GM10248 (cell line): ENCODE measurements around the gene PIK3AP1.
"Not testable (repeated sequence)": the region's sequence is repeated elsewhere in the genome, so short reads cannot be mapped to it uniquely, and the experiment has no call there.

ENCODE experiments used
- CTCF ChIA-PET: fragments of 300-600 bp; sonication (Branson Sonifier 250); formaldehyde crosslinking; extraction: SDS; loops from one replicate; lab custom pipeline; 2021; ENCODE audit warnings: antibody characterized with exemption; lab: Yijun Ruan, JAX
- POLR2A ChIA-PET: fragments of 350-650 bp; sonication (Branson Sonifier 250); formaldehyde crosslinking; extraction: SDS; loops from one replicate; lab custom pipeline; 2020; ENCODE audit warnings: antibody characterized with exemption; lab: Yijun Ruan, JAX
- DNase-seq: peaks from one replicate; pipeline ENCODE4 v3.0.0; 2012; ENCODE audit errors: extremely low spot score
- TF ChIP-seq, protein P1 (sequence below): IDR thresholded peaks from 2 replicates; pipeline ENCODE4 v1.5.1; 2012; ENCODE audit warnings: mild to moderate bottlenecking, low read depth; ENCODE audit errors: extremely low read depth, missing control alignments, control extremely low read depth

Gene PIK3AP1

DNA sequence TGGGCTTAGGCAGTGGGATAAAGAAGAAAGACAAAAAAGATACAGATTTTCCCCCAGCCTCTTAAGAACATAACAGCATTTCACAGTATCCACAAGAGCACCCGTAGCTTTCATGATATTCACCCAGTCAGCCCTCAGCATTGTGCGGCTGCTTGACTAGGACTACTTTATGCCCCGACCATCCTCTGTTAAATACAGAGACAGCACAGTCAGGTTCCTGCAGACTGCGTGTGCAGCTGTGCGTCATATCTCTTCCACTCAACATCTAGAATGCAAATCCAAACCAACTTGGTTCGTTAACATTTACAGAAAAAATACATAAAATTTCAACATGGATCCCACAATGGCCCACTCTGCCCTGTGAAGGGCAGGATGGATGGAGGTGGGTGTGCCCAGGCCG lies 33.8 kb downstream of the PIK3AP1 start:
- CTCF ChIA-PET: interaction anchor here (0.8 to 1.8 kb wide), 6 partner anchors 8 to 78 kb away, joined by 3 to 5 read pairs (median 4); no protein-coding TSS in a partner anchor
- TF ChIP-seq, protein P1, sequence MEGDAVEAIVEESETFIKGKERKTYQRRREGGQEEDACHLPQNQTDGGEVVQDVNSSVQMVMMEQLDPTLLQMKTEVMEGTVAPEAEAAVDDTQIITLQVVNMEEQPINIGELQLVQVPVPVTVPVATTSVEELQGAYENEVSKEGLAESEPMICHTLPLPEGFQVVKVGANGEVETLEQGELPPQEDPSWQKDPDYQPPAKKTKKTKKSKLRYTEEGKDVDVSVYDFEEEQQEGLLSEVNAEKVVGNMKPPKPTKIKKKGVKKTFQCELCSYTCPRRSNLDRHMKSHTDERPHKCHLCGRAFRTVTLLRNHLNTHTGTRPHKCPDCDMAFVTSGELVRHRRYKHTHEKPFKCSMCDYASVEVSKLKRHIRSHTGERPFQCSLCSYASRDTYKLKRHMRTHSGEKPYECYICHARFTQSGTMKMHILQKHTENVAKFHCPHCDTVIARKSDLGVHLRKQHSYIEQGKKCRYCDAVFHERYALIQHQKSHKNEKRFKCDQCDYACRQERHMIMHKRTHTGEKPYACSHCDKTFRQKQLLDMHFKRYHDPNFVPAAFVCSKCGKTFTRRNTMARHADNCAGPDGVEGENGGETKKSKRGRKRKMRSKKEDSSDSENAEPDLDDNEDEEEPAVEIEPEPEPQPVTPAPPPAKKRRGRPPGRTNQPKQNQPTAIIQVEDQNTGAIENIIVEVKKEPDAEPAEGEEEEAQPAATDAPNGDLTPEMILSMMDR: no peak

DNA sequence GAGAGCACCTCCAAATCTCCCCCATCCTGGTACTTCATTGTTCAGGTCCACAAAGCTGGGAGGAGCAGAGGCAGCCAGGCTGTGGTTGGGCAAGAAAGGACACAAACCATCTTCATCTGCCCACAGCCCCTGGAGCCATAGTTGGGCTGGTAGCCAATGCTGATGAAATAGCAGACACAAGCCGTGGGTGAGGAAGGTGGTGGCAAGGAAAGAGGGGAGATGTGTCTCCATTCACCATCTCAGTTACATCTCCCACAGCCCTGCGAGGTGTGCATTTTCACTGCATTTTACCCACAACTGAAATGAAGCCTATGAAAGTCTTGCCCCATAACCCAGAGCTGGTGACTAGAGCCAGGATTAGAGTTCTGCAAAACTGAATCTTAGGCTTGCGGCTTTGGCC lies 35.0 kb downstream of the PIK3AP1 start:
- no peak for DNase-seq
- TF ChIP-seq, protein P1: no peak
- ChIA-PET CTCF (interaction anchor here (0.6 to 1.8 kb wide), 5 partner anchors 10 to 45 kb away, joined by 3 to 5 read pairs (median 4); no protein-coding TSS in a partner anchor), POLR2A (interaction anchor here (0.5 kb wide), 1 partner anchor 44 kb away, joined by 3 read pairs; no protein-coding TSS in a partner anchor)

More for the DNA sequence above, 33.8 kb downstream of the PIK3AP1 start:
- DNase-seq: no peak
- POLR2A ChIA-PET: no interaction called here

DNA sequence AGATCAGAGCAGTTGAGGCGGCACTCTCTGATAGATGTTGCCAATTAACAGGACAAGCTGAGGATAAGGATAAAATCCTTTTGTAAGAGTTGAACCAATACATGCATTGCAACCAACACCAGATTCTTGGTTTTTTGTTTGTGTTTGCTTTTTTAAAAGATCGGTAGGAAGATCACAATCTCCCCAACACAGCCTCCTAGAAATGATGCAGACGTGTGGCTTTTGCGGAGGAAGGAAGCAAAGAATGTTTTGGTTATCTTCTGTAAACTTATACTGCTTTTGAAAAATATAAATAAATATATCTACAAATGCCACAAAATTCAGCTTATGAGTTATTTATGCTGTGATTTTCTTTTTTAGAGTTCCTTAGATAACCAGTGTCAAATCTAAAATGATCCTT lies 35.5 kb downstream of the PIK3AP1 start:
- TF ChIP-seq, protein P1: no peak
- ChIA-PET CTCF (interaction anchor here (1.0 to 1.7 kb wide), 4 partner anchors 10 to 12 kb away, joined by 3 to 5 read pairs (median 4); no protein-coding TSS in a partner anchor), POLR2A (no interaction called here)
- DNase-seq: no peak

DNA sequence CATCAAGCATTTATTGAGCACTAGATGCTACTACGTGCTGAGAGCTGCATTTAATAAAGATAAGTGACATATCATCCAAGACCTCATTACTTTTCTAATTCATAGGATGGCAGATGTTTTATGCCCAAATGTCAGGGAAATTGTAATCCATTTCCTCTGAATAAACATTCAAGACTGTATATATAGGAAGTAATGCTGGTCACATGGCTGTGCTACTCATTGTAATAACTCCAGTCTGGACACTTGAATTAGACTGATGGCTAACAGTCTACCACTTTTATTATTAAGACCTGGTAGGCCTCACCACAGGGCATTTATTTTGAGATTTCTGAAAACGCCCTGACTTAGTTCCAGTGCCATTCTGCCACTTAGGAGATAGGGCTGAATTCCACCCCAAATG lies 36.6 kb downstream of the PIK3AP1 start:
- no peak for DNase-seq
- POLR2A ChIA-PET: no interaction called here
- CTCF ChIA-PET: interaction anchor here (0.8 to 1.6 kb wide), 4 partner anchors 10 to 21 kb away, joined by 3 to 4 read pairs (median 4); no protein-coding TSS in a partner anchor
- TF ChIP-seq, protein P1: no peak

DNA sequence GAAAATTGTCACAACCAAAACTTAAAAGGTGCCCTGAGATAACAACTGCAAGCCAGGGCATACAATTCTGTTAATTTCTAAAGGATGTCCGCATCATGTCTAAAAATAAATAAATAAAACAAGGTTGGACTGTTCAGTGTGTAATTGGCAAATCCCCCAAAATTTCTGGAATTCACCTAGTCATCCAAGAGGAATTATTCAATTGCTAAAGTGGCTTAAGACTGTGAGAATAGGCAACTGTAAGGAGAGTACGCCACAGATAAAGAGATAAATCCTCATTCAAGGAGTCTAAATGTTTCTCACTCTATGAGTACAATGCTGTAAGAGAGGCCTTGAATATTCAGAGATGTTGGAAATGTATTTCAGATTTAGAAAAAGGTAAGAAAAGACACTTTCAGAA lies 37.2 kb downstream of the PIK3AP1 start:
- TF ChIP-seq, protein P1: no peak
- ChIA-PET CTCF (interaction anchor here (1.0 to 1.9 kb wide), 6 partner anchors 8 to 40 kb away, joined by 3 to 10 read pairs (median 4); no protein-coding TSS in a partner anchor), POLR2A (no interaction called here)
- DNase-seq: no peak

DNA sequence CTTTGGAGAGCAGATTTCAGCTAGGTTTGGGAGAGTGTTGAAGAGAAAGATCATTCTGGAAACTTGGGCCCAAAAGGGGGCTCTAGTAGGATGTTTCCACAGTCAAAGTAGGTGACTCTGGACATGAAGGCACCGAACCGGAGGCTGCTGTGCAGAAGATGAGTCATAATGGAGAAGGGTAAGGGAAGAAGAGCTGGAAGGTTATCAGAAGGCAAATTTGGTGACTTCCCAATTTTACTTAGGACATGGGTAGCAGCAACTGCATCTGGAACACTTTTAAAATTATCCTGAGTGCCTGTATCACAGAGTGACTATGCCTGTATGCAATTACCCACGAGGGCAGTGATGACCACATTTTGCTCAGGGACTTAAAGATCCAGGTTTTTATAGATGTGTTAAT lies 38.8 kb downstream of the PIK3AP1 start:
- CTCF ChIA-PET: interaction anchor here (1.1 to 1.9 kb wide), 4 partner anchors 9 to 148 kb away, joined by 3 to 10 read pairs (median 6); no protein-coding TSS in a partner anchor
- DNase-seq: no peak
- POLR2A ChIA-PET: no interaction called here
- TF ChIP-seq, protein P1: no peak

DNA sequence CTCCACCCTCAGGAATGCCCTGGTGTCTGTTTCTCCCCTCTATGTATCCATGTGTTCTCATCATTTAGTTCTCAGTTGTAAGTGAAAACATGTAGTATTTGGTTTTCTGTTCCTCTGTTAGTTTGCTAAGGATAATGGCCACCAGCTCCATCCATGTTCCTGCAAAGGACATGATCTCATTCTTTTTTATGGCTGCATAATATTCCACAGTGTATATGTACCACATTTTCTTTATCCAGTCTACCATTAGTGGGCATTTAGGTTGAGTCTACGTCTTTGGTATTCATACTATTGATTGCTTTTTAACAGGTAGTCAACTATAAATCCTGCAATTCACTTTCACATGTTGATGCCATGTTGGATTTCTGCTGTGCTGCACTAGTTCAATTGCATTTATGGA lies 39.9 kb downstream of the PIK3AP1 start:
- DNase-seq, POLR2A ChIA-PET: not testable (repeated sequence)
- CTCF ChIA-PET: interaction anchor here (1.0 to 2.1 kb wide), 3 partner anchors 12 to 26 kb away, joined by 3 to 9 read pairs (median 3); no protein-coding TSS in a partner anchor
